HPDE6-E6E7 (cell line): ENCODE measurements around the gene NOL8.

Source experiments
- DNase-seq: peaks from one replicate; pipeline ENCODE4 v3.0.0; 2011; ENCODE audit warnings: missing footprints; ENCODE audit errors: extremely low spot score

NOL8 gene

DNA sequence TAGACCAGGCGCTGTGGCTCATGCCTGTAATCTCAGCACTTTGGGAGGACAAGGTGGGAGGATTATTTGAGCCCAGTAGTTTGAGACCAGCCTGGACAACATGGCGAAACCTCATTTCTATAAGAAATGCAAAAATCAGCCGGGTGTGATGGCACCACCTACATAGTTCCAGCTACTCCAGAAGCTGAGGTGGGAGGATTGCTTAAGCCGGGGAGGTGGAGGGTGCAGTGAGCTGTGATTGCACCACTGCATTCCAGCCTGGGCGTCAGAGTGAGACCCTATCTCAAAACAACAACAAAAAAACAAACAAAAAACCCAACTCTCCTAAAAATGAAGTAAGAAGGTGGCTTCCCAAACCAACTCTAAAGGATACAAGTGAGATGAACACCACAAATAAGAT, 54.6 kb downstream of the NOL8 start:
- no peak for DNase-seq

- DNase-seq: no peak
These were observed 58.7 kb downstream of the NOL8 start for GRCh38 chr9:92266486-92266885.

DNA sequence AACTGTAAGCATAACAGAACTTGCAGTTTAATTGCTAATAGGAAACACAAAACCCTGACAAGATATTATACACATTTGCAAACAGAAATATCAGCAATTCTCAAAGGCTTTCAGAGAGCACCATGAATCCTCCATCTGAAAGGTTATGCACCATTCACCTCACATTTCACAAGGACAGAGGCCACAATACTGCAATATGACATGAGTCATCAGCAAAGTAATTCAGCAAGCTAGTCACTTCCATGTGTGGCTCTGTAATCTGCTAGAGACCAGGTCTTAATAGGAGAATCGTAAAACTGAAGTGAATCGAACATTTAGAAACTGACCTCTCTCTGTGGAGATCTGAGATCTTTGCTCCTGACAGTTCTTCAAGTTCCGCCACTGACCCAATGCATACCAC, 60.0 kb downstream of the NOL8 start:
- DNase-seq: no peak

- no peak for DNase-seq
These were observed 62.0 kb downstream of the NOL8 start for GRCh38 chr9:92263131-92263530.

- DNase-seq: no peak
These were observed 67.8 kb downstream of the NOL8 start for GRCh38 chr9:92257327-92257726.

- DNase-seq: no peak
These were observed 70.5 kb downstream of the NOL8 start for GRCh38 chr9:92254381-92255337.

DNA sequence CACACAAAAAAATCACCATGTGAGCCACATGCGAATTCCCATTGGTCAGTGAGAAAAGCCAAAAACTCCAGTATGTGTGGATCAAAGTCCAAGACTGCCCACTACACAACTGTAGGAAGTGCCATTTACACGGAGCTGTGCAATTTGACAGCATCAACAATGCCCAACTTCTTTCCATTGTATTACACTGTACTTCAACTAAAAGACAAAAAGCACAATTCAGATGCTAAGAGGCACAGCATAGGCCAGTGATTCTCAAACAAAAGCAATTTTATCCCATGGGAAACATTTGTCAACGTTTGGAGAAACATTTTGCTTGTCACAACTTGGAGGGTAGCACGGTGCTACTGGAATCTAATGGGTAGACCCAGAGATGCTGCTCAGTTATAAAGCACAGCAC, 71.5 kb downstream of the NOL8 start:
- no peak for DNase-seq

DNA sequence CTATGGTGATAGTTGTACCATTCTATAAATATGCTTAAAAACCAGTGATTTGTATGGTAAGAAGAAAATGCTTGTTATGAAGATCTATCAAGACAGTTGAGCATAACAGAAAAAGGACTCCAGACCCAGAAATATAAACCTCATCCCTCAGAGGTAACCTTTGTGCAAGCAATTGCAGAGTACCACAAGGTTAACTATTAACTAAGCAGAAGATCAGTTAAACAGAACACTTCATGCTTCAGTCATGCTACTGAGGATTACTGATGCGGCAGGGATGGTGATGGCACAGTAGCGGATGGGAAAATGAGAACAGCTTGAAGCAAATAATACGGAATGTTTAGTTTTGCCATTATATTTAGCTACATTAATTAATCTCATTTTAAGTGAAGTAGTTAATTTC, 77.2 kb downstream of the NOL8 start:
- no peak for DNase-seq
